NCI-H2029 (cell line): ENCODE results near the gene APOC4.
A peak's percentile ranks its signal among the peaks of the same experiment; 100 is the strongest.
"Not testable (repeated sequence)": the region's sequence is repeated elsewhere in the genome, so short reads cannot be mapped to it uniquely, and the experiment has no call there.

Experiments used
- DNase-seq: peaks from one replicate; lab custom pipeline; 2025; lab: John Stamatoyannopoulos, UW

The APOC4 gene

GRCh38 chr19:44914433-44915206 lies 27.4 kb upstream of the APOC4 start, which contains the start of gene APOC1:
Gene APOC1 (plus strand): TSS chr19:44914608. CDS start chr19:44914892, 284 bp downstream.
- DNase-seq = peak; percentile 75

GRCh38 chr19:44924243-44924725 lies 17.8 kb upstream of the APOC4 start:
- DNase-seq = no peak

- no peak for DNase-seq
These were observed 16.7 kb upstream of the APOC4 start for GRCh38 chr19:44925114-44925891.

- DNase-seq = not testable (repeated sequence)
These were observed 15.6 kb upstream of the APOC4 start for GRCh38 chr19:44926245-44927077.

- no peak for DNase-seq
These were observed 14.3 kb upstream of the APOC4 start for GRCh38 chr19:44927746-44928145.

GRCh38 chr19:44930088-44930487 lies 11.9 kb upstream of the APOC4 start:
- no peak for DNase-seq

GRCh38 chr19:44931541-44931940 lies 10.5 kb upstream of the APOC4 start:
- DNase-seq = no peak

GRCh38 chr19:44939668-44940067 lies 2.4 kb upstream of the APOC4 start:
- no peak for DNase-seq

- no peak for DNase-seq
These were observed 1.8 kb downstream of the APOC4 start for GRCh38 chr19:44943801-44944249.

GRCh38 chr19:44947041-44947581 lies 5.1 kb downstream of the APOC4 start:
- DNase-seq = no peak

GRCh38 chr19:44948237-44948636 lies 6.2 kb downstream of the APOC4 start:
- no peak for DNase-seq

- DNase-seq = no peak
These were observed 6.8 kb downstream of the APOC4 start for GRCh38 chr19:44948763-44949374.

GRCh38 chr19:44949550-44949949 lies 7.5 kb downstream of the APOC4 start:
- DNase-seq = no peak

- peak; percentile 63 for DNase-seq
These were observed 9.4 kb downstream of the APOC4 start for GRCh38 chr19:44951179-44952159.

GRCh38 chr19:44954278-44954648 lies 12.2 kb downstream of the APOC4 start:
- DNase-seq = no peak

GRCh38 chr19:44954649-44955504 lies 12.8 kb downstream of the APOC4 start, which contains the start of gene CLPTM1:
Gene CLPTM1 (plus strand): TSS chr19:44955380. CDS start chr19:44955396, 16 bp downstream.
- peak; percentile 98 for DNase-seq

- no peak for DNase-seq
These were observed 13.7 kb downstream of the APOC4 start for GRCh38 chr19:44955505-44956439.

- no peak for DNase-seq
These were observed 15.5 kb downstream of the APOC4 start for GRCh38 chr19:44957526-44957925.
